GM19025 (cell line): ENCODE results near the gene PTGS1.
"Not testable (repeated sequence)": the region's sequence is repeated elsewhere in the genome, so short reads cannot be mapped to it uniquely, and the experiment has no call there.

Experiments used
- ATAC-seq: cut with Tn5 transposase; IDR thresholded peaks from one replicate; pipeline ENCODE4 v1.9.1; 2021; ENCODE audit warnings: mild to moderate bottlenecking, low read depth, moderate library complexity; ENCODE audit not compliant: unreplicated experiment

Gene PTGS1

GRCh38 chr9:122346478-122347347, 24.1 kb upstream of the PTGS1 start:
- ATAC-seq: no peak

GRCh38 chr9:122347348-122348287, 23.2 kb upstream of the PTGS1 start:
- ATAC-seq: no peak

GRCh38 chr9:122348288-122348777, 22.5 kb upstream of the PTGS1 start:
- no peak for ATAC-seq

- ATAC-seq: no peak
These were observed 22.0 kb upstream of the PTGS1 start for GRCh38 chr9:122348791-122349190.

- ATAC-seq: no peak
These were observed 21.6 kb upstream of the PTGS1 start for GRCh38 chr9:122349201-122349600.

GRCh38 chr9:122350577-122351355, 20.1 kb upstream of the PTGS1 start:
- peak; percentile 70 for ATAC-seq

- no peak for ATAC-seq
These were observed 16.2 kb upstream of the PTGS1 start for GRCh38 chr9:122354536-122355199.

- ATAC-seq: no peak
These were observed 15.4 kb upstream of the PTGS1 start for GRCh38 chr9:122355336-122355875.

- no peak for ATAC-seq
These were observed 14.2 kb upstream of the PTGS1 start for GRCh38 chr9:122356627-122357026.

- no peak for ATAC-seq
These were observed 9.9 kb upstream of the PTGS1 start for GRCh38 chr9:122360891-122361290.

- ATAC-seq: not testable (repeated sequence)
These were observed 7.7 kb upstream of the PTGS1 start for GRCh38 chr9:122363131-122363530.

- ATAC-seq: no peak
These were observed 6.6 kb upstream of the PTGS1 start for GRCh38 chr9:122364117-122364782.

GRCh38 chr9:122364783-122365150, 6.1 kb upstream of the PTGS1 start:
- ATAC-seq: no peak

GRCh38 chr9:122366074-122366660, 4.7 kb upstream of the PTGS1 start:
- no peak for ATAC-seq

- ATAC-seq: no peak
These were observed 3.8 kb upstream of the PTGS1 start for GRCh38 chr9:122367065-122367464.

GRCh38 chr9:122367774-122368460, 2.9 kb upstream of the PTGS1 start:
- ATAC-seq: no peak

- no peak for ATAC-seq
These were observed 2.2 kb upstream of the PTGS1 start for GRCh38 chr9:122368642-122369041.

- ATAC-seq: peak; percentile 9
These were observed 521 bp upstream of the PTGS1 start for GRCh38 chr9:122370303-122370702.
